H7 (cell line): ENCODE results near the gene COL4A3. TPM values are rescaled to one million over a fixed set of nuclear protein-coding genes. Genes with fewer than 3 reads are reported as not detected.

ENCODE experiments used
- DNase-seq: peaks from one replicate; pipeline ENCODE4 v3.0.0; 2012
- H3K27me3 ChIP-seq: 2 replicates; pipeline ENCODE4 v1.6.0; 2011; ENCODE audit warnings: mild to moderate bottlenecking, low read length; ENCODE audit not compliant: control insufficient read depth, insufficient read depth
- H3K36me3 ChIP-seq: replicated peaks from 2 replicates; pipeline ENCODE4 v1.5.1; 2011; ENCODE audit warnings: low read length; ENCODE audit not compliant: control insufficient read depth, insufficient read depth
- H3K4me3 ChIP-seq: 2 replicates; pipeline ENCODE4 v1.5.1; 2011; ENCODE audit warnings: low read depth, mild to moderate bottlenecking, control low read depth, low read length, moderate library complexity; ENCODE audit not compliant: insufficient read depth
- total RNA-seq: library from RNA; depleted of rRNA; stranded (reverse); fragments of >200 nt; shearing (Covaris generic); gene quantifications from 2 replicates; pipeline ENCODE4 v1.2.3, GENCODE V29; 2014

COL4A3 gene
- total RNA-seq, 1 experiment from 2014 or later: 0.07 TPM

- Histone ChIP-seq H3K27me3 (no peaks in the 10 kb centered on the region), H3K4me3 (no peak overlapping the region), H3K36me3 (no peaks in the 10 kb centered on the region)
- no peak for DNase-seq
These were observed 148.2 kb downstream of the COL4A3 start for GRCh38 chr2:227312579-227312978.

- Histone ChIP-seq H3K27me3 (no peaks in the 10 kb centered on the region), H3K4me3 (no peak overlapping the region), H3K36me3 (no peaks in the 10 kb centered on the region)
- DNase-seq: no peak
These were observed 148.9 kb downstream of the COL4A3 start for GRCh38 chr2:227313310-227313709.

GRCh38 chr2:227317834-227318233 is 153.4 kb downstream of the COL4A3 start:
- no peaks in the 10 kb centered on the region for H3K36me3 ChIP-seq
- H3K4me3 ChIP-seq: no peak overlapping the region
- no peaks in the 10 kb centered on the region for H3K27me3 ChIP-seq
- no peak for DNase-seq

GRCh38 chr2:227320305-227321094 is 156.1 kb downstream of the COL4A3 start:
- no peak for DNase-seq
- Histone ChIP-seq H3K36me3 (no peaks in the 10 kb centered on the region), H3K27me3 (no peaks in the 10 kb centered on the region), H3K4me3 (no peak overlapping the region)

GRCh38 chr2:227322530-227323205 is 158.2 kb downstream of the COL4A3 start:
- no peak for DNase-seq
- no peak overlapping the region for H3K4me3 ChIP-seq

GRCh38 chr2:227323818-227324217 is 159.4 kb downstream of the COL4A3 start:
- no peaks in the 10 kb centered on the region for H3K36me3 ChIP-seq
- no peaks in the 10 kb centered on the region for H3K27me3 ChIP-seq
- no peak overlapping the region for H3K4me3 ChIP-seq
- no peak for DNase-seq

More at GRCh38 chr2:227322530-227323205, 158.2 kb downstream of the COL4A3 start:
- H3K36me3 ChIP-seq: no peaks in the 10 kb centered on the region
- H3K27me3 ChIP-seq: no peaks in the 10 kb centered on the region

GRCh38 chr2:227324642-227324994 is 160.2 kb downstream of the COL4A3 start:
- H3K4me3 ChIP-seq: peak overlapping the region; percentile 88
- peak; percentile 49 for DNase-seq
- no peaks in the 10 kb centered on the region for H3K36me3 ChIP-seq
- H3K27me3 ChIP-seq: no peaks in the 10 kb centered on the region

GRCh38 chr2:227324995-227325838 is 160.8 kb downstream of the COL4A3 start, which contains the start of gene MFF:
MFF (plus strand) TSS chr2:227325251; CDS start chr2:227330666, 5,415 bp downstream.
- DNase-seq: peak; percentile 86

GRCh38 chr2:227325839-227326195 is 161.4 kb downstream of the COL4A3 start:
- peak overlapping the region; percentile 88 for H3K4me3 ChIP-seq
- DNase-seq: peak; percentile 47
- H3K27me3 ChIP-seq: no peaks in the 10 kb centered on the region
- H3K36me3 ChIP-seq: peaks cover under 1% of the 10 kb centered on the region; the same call in 1 of the 2 replicates

More at GRCh38 chr2:227324995-227325838, 160.8 kb downstream of the COL4A3 start, which contains the start of gene MFF:
- H3K27me3 ChIP-seq: no peaks in the 10 kb centered on the region
- peak within 1 kb of the TSS; percentile 88 for H3K4me3 ChIP-seq
- H3K36me3 ChIP-seq: no peaks in the 10 kb centered on the region

- Histone ChIP-seq H3K36me3 (peaks cover 2% of the 10 kb centered on the region; the same call in 1 of the 2 replicates), H3K4me3 (no peak overlapping the region), H3K27me3 (no peaks in the 10 kb centered on the region)
- no peak for DNase-seq
These were observed 162.4 kb downstream of the COL4A3 start for GRCh38 chr2:227326783-227327182.

- Histone ChIP-seq H3K4me3 (no peak overlapping the region), H3K36me3 (peaks cover 10% of the 10 kb centered on the region)
- DNase-seq: no peak
These were observed 171.3 kb downstream of the COL4A3 start for GRCh38 chr2:227335713-227336112.

GRCh38 chr2:227337442-227337841 is 173.0 kb downstream of the COL4A3 start:
- Histone ChIP-seq H3K36me3 (peaks cover 8% of the 10 kb centered on the region), H3K4me3 (no peak overlapping the region), H3K27me3 (no peaks in the 10 kb centered on the region)
- DNase-seq: no peak

More at GRCh38 chr2:227335713-227336112, 171.3 kb downstream of the COL4A3 start:
- H3K27me3 ChIP-seq: no peaks in the 10 kb centered on the region

- DNase-seq: no peak
- Histone ChIP-seq H3K27me3 (no peaks in the 10 kb centered on the region), H3K36me3 (peaks cover 5% of the 10 kb centered on the region), H3K4me3 (no peak overlapping the region)
These were observed 174.7 kb downstream of the COL4A3 start for GRCh38 chr2:227339098-227339599.

GRCh38 chr2:227340106-227340505 is 175.7 kb downstream of the COL4A3 start:
- Histone ChIP-seq H3K27me3 (no peaks in the 10 kb centered on the region), H3K36me3 (peaks cover 4% of the 10 kb centered on the region), H3K4me3 (no peak overlapping the region)
- DNase-seq: no peak
